RWPE2 (cell line): ENCODE data around the gene ADORA1.

ENCODE experiments used
- ATAC-seq: fragments of 200-7000 bp; cut with Tn5 transposase; 3 replicates; pipeline ENCODE4 v1.9.1; 2021; ENCODE audit warnings: low read depth
- DNase-seq: peaks from one replicate; pipeline ENCODE4 v3.0.0-alpha.2; 2020; ENCODE audit warnings: low spot score
- H3K27ac ChIP-seq: fragments of 450-650 bp; 2 replicates; pipeline ENCODE4 v1.5.1; 2017; ENCODE audit warnings: mild to moderate bottlenecking; ENCODE audit not compliant: poor library complexity, severe bottlenecking
- H3K27me3 ChIP-seq: fragments of 250-450 bp; sonication (Bioruptor Pico); 2 replicates; pipeline ENCODE4 v1.5.1; 2021; ENCODE audit warnings: mild to moderate bottlenecking, moderate library complexity; ENCODE audit not compliant: insufficient read depth, poor library complexity, severe bottlenecking
- H3K36me3 ChIP-seq: fragments of 250-450 bp; sonication (Bioruptor Pico); 2 replicates; pipeline ENCODE4 v1.5.1; 2020; ENCODE audit warnings: low read depth, mild to moderate bottlenecking, moderate library complexity
- H3K4me1 ChIP-seq: fragments of 250-450 bp; sonication (Bioruptor Pico); 2 replicates; pipeline ENCODE4 v1.5.1; 2021; ENCODE audit warnings: mild to moderate bottlenecking, moderate library complexity; ENCODE audit not compliant: insufficient read depth, poor library complexity, severe bottlenecking
- H3K4me3 ChIP-seq: fragments of 250-450 bp; sonication (Bioruptor Pico); 2 replicates; pipeline ENCODE4 v1.5.1; 2021; ENCODE audit warnings: mild to moderate bottlenecking, moderate library complexity; ENCODE audit not compliant: severe bottlenecking
- H3K9me3 ChIP-seq: fragments of 250-450 bp; sonication (Bioruptor Pico); 2 replicates; pipeline ENCODE4 v1.5.1; 2021; ENCODE audit warnings: mild to moderate bottlenecking, moderate library complexity; ENCODE audit not compliant: severe bottlenecking
- TF ChIP-seq, protein P1 (sequence below): fragments of 450-650 bp; IDR thresholded peaks from one replicate; pipeline ENCODE4 v1.5.1; 2017; ENCODE audit warnings: mild to moderate bottlenecking, moderate library complexity; ENCODE audit not compliant: poor library complexity, severe bottlenecking

Gene ADORA1

DNA sequence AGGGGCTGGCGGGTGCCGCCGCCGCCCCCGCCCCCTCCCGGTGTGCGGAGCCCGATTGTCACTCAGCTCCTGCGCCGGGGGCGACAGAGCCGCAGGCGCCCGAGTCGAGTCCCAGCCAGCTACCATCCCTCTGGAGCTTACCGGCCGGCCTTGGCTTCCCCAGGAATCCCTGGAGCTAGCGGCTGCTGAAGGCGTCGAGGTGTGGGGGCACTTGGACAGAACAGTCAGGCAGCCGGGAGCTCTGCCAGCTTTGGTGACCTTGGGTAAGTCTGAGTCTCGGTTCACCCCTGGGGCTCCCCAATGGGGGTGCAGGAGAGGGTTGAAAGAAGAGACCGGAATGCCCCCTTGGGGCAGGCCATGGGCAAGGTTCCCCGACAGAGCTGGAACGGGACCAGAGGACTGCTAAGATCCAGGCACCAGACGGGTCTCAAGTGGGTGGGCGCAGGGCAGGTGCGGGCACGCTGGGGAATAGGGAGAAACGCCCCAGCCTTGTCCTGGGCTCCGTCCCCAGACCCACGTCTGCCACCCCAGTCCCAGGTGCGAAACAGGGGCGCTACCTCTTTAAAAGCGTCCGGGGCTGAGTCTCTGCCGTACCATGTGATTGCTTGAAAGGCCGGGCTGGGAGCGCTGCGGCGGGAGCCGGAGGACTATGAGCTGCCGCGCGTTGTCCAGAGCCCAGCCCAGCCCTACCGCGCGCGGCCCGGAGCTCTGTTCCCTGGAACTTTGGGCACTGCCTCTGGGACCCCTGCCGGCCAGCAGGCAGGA lies at the start of gene ADORA1:
ADORA1 (plus strand) TSS at position 61 of the 765 bp plus-strand sequence. CDS start 1,116 bp downstream, outside the sequence.
- H3K4me3 ChIP-seq = peak within 1 kb of the TSS; percentile 29
- no peaks in the 10 kb centered on the region for H3K27me3 ChIP-seq
- no peaks in the 10 kb centered on the region for H3K36me3 ChIP-seq
- DNase-seq (no peak), ATAC-seq (peak; percentile 93)
- H3K4me1 ChIP-seq = peaks cover 4% of the 10 kb centered on the region
- H3K27ac ChIP-seq = no peak within 1 kb of the TSS
- TF ChIP-seq, protein P1, sequence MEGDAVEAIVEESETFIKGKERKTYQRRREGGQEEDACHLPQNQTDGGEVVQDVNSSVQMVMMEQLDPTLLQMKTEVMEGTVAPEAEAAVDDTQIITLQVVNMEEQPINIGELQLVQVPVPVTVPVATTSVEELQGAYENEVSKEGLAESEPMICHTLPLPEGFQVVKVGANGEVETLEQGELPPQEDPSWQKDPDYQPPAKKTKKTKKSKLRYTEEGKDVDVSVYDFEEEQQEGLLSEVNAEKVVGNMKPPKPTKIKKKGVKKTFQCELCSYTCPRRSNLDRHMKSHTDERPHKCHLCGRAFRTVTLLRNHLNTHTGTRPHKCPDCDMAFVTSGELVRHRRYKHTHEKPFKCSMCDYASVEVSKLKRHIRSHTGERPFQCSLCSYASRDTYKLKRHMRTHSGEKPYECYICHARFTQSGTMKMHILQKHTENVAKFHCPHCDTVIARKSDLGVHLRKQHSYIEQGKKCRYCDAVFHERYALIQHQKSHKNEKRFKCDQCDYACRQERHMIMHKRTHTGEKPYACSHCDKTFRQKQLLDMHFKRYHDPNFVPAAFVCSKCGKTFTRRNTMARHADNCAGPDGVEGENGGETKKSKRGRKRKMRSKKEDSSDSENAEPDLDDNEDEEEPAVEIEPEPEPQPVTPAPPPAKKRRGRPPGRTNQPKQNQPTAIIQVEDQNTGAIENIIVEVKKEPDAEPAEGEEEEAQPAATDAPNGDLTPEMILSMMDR = no peak
- H3K9me3 ChIP-seq = no peaks in the 10 kb centered on the region

DNA sequence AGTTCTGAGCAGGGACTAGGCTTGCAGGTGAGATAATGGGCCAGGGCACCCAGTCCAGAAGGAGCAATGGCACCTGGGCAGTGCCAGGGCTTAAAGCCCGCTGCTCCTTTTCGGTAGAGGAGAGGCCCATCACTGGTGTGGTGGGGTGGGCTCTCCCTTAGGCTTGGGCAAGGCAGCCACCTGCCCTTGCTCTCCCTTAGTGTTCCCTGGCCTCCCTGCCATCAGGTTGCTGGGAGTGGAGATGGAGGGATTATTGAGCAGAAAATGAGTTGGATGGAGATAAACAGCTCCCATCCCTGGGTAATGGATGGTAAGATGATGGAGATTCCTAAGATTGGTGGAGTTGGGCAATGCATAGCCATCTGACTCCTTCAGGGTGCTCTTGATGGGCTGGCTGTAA lies 49.6 kb upstream of the ADORA1 start:
- H3K4me3 ChIP-seq = no peak overlapping the region
- TF ChIP-seq, protein P1 = no peak
- H3K27me3 ChIP-seq = no peaks in the 10 kb centered on the region

DNA sequence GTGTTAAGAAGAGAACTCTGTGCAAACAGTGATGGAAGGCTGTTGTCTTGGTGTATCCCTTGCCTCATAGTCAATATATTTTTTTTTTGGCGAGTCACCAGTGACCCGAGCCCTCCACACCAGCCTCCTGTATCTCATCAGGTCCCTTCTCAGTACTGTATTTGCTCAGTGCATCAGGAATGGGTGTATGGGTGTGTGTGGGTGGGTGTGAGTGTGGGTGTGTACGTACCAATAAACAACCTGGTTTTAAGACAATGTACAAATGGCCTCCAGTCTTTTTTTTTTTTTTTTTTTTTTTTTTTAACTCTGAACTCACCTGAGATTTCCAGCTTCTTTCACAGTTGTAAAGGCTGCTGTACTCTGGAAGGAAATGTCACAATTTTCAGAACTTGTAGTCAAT lies 49.0 kb upstream of the ADORA1 start:
- no peak overlapping the region for H3K4me3 ChIP-seq
- H3K27me3 ChIP-seq = no peaks in the 10 kb centered on the region
- no peaks in the 10 kb centered on the region for H3K4me1 ChIP-seq
- no peak for DNase-seq
- H3K36me3 ChIP-seq = no peaks in the 10 kb centered on the region
- TF ChIP-seq, protein P1 = no peak
- no peak for ATAC-seq
- H3K9me3 ChIP-seq = no peaks in the 10 kb centered on the region
- H3K27ac ChIP-seq = no peak overlapping the region

More for the DNA sequence above, 49.6 kb upstream of the ADORA1 start:
- H3K9me3 ChIP-seq = no peaks in the 10 kb centered on the region
- H3K4me1 ChIP-seq = no peaks in the 10 kb centered on the region
- no peak for DNase-seq
- H3K36me3 ChIP-seq = no peaks in the 10 kb centered on the region
- no peak overlapping the region for H3K27ac ChIP-seq
- no peak for ATAC-seq

DNA sequence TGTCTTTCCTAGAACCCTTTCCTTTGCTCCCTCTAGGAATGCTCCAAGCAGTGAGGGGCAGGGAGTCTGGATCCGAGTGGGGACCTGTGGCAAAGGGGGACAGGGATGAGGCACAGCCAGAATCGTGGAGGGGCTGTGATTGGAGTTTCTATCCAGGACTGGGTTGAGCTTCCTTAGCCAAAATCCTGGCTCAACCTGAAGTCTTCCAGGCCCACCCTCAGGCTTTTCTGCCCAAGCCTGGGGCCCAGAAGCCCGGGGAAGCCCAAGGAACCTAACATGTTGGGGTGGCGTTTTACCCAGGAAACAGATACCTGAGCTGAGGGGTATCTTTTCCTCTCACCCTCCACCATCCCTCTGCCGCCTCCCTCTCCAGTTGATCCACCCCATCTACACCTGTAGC lies 47.1 kb upstream of the ADORA1 start:
- Histone ChIP-seq H3K27ac (no peak overlapping the region), H3K36me3 (no peaks in the 10 kb centered on the region), H3K4me1 (no peaks in the 10 kb centered on the region), H3K27me3 (no peaks in the 10 kb centered on the region), H3K4me3 (no peak overlapping the region), H3K9me3 (no peaks in the 10 kb centered on the region)
- no peak for ATAC-seq
- TF ChIP-seq, protein P1 = no peak
- no peak for DNase-seq
